PFSK-1 (cell line): ENCODE measurements around the gene FRMD4B.

ENCODE experiments used
- POLR2AphosphoS5 ChIP-seq: IDR thresholded peaks from 2 replicates; pipeline ENCODE4 v1.6.1; 2012; ENCODE audit warnings: low read depth, mild to moderate bottlenecking, control low read depth, low read length, moderate library complexity
- TAF1 ChIP-seq: IDR thresholded peaks from 2 replicates; pipeline ENCODE4 v1.6.1; 2012; ENCODE audit warnings: low read length, control low read depth, borderline replicate concordance; ENCODE audit not compliant: insufficient read depth

- no peak for TF ChIP-seq POLR2AphosphoS5
- no peak for TF ChIP-seq TAF1
These were observed 65.0 kb downstream of the FRMD4B start for GRCh38 chr3:69320871-69321271.
